Measurements from ENCODE around the gene HRH3.

HRH3 gene

GRCh38 chr20:62176866-62177265 is 43.2 kb downstream of the HRH3 start:
- no peak for DNase-seq (ENCODE audit: low read depth in 2 of 2)

DNA sequence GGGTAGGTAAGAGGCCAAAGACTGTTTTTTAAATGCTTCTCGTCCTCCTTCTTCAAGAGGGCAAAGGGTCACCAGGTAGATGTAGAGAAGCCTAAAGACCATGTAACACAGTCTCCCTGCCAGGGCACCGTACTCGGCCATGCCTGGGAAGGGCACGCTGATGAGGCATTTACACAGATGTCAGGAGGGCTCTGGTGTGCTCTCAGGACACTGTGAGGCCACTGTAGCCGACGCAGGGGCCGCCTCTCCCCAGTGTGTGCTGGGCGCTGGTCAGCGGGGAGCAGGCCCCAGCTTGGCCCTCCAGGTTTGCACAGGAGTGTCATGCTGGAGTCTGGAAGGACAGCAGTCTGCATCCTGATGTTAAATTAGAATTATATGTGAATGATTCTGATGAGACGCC is 44.4 kb downstream of the HRH3 start:
- DNase-seq (ENCODE audit: low read depth in 2 of 2), result no peak

GRCh38 chr20:62174870-62175624 is 45.0 kb downstream of the HRH3 start:
- DNase-seq (ENCODE audit: low read depth in 2 of 2), result no peak

- DNase-seq (ENCODE audit: low read depth in 2 of 2), result no peak
Measured at GRCh38 chr20:62174021-62174804, 45.9 kb downstream of the HRH3 start.

GRCh38 chr20:62172666-62173065 is 47.4 kb downstream of the HRH3 start:
- DNase-seq (ENCODE audit: low read depth in 2 of 2), result no peak

DNA sequence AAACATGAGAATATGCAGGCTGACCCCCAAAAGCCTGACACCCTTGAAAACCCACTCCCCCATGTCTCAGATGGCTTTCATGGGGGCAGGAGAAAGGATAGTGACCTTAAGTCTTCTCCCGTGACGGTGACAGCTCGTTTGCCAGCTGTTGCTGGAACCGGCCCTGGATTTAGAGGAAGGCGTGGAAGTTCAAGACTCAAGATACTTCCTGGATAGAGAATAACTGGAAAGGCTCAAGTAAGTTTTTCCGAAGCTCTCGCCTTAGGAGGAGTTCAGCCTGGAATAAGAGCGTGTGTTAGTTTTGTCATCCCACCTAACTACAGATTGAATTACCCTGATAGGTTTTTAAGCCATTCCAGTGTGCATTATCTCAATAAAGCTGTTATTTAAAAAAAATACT is 48.8 kb downstream of the HRH3 start:
- no peak for DNase-seq (ENCODE audit: low read depth in 2 of 2)

DNA sequence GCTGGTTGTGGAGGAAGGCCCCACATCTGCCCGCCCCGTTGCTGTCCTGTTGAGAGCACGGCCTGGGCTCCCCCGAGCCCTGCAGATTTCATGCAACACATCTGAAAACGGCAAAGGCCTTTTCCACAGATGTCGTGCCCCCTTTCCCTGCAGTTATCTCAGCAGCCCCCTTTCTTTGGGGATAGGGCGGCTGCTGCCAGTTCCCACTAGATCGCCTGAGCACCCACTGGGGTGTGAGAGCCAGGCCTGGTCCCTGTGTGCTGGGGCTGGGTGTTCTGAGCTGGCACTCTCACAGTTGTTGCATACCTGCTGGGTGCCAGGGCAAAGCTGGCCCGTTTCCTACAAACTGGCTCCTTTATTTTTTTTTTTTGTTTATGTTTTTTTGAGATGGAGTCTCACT is 49.5 kb downstream of the HRH3 start:
- DNase-seq (ENCODE audit: low read depth in 2 of 2), result no peak

- DNase-seq (ENCODE audit: low read depth in 2 of 2), result no peak
Measured at GRCh38 chr20:62168890-62169435, 51.1 kb downstream of the HRH3 start.

- DNase-seq (ENCODE audit: low read depth in 2 of 2), result no peak
Measured at GRCh38 chr20:62168061-62168460, 52.0 kb downstream of the HRH3 start.

DNA sequence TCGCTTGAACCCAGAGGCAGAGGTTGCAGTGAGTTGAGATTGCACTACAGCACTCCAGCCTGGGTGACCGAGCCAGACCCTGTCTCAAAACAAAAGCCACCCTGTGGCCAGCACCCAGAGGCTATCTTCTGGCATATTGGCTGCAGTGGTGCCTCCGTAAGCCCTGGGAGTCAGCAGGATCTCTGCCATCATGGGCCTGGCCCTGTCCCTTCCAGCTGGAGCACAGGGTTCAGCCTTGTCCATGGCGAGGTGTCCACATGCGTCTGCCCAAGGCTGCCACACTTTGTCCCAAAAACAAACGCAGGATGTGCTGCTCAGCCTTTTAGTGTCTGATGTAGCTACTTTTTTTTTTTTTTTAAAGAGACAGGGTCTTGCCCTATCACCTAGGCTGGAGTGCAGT is 52.6 kb downstream of the HRH3 start:
- no peak for DNase-seq (ENCODE audit: low read depth in 2 of 2)

DNA sequence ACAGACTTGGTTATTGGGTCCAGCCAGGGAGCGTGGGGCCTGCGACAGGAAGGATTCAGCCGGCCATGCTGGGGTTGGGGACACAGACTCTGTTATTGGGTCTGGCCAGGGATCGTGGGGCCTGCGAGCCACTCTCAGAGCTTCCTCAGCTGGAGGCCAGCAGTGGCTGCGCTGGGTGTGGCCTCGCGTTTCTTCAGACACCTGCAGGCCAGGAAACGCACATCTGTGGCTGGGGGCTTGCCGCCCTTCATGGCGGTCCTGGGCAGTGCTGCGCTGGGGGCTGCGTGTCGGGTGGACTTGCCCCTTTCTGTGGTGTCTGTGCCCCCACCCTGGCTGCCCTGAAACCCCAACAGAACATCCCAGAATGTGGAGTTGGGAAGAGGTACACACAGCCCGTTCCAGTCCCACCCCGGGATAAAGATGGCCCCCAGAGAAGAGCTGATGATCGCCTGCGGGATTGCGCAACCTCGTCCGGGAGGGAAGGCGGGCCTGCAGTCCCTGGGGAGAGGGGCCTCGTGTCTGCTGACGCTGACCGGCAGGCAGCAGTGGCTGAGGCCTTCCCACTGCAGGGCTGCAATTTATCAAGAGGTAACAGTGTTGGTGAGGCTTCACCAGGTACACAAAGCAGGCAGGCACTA is 54.2 kb downstream of the HRH3 start:
- no peak for DNase-seq (ENCODE audit: low read depth in 2 of 2)
